ENCODE results near the gene RASSF10. TPM values are rescaled to one million over a fixed set of nuclear protein-coding genes. Genes with fewer than 3 reads are reported as not detected.

RASSF10 gene
- total RNA-seq, 1 donor from 2014 or later = 2.0 TPM

DNA sequence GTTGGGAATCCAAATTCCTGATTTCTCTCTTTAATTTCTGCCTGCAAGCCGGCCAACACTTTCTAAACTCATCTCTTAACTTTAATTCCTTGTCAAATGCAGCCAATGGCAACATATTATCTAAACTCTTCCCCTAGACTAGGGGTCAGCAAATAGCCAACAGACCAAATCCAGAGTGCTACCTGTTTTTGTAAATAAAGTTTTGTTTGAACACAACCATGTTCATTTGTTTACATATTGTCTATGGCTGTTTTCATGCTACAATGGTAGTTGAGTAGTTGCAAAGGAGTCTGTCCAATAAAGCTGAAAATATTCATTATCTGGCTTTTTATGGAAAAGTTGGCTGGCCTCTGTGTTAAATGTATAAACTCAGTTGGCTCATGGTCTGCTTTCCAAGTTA lies 37.2 kb upstream of the RASSF10 start:
- Mint-ChIP-seq H3K36me3 (ENCODE audit: low read depth, unreplicated experiment) (no peaks in the 10 kb centered on the region), H3K4me1 (ENCODE audit: low read depth, unreplicated experiment) (peaks cover 4% of the 10 kb centered on the region), H3K27ac (ENCODE audit: unreplicated experiment) (no peak overlapping the region), H3K9me3 (ENCODE audit: unreplicated experiment) (no peaks in the 10 kb centered on the region), H3K27me3 (ENCODE audit: low read depth, unreplicated experiment) (peaks cover 9% of the 10 kb centered on the region), H3K4me3 (ENCODE audit: unreplicated experiment) (no peak overlapping the region)
- Histone ChIP-seq H3K4me1 (ENCODE audit: insufficient read depth, low read length) (no peaks in the 10 kb centered on the region), H2AFZ (ENCODE audit: low read depth, low read length) (no peak overlapping the region), H3K27me3 (ENCODE audit: insufficient read depth, low read length) (peaks cover 11% of the 10 kb centered on the region), H3K9me3 (ENCODE audit: insufficient read depth, low read depth, low read length) (no peaks in the 10 kb centered on the region), H3K4me3 (ENCODE audit: insufficient read depth, low read depth, low read length) (no peak overlapping the region), H3K4me2 (ENCODE audit: low read length) (no peak overlapping the region), H3K79me2 (ENCODE audit: insufficient read depth, low read length) (no peaks in the 10 kb centered on the region), H3K36me3 (ENCODE audit: insufficient read depth, low read length) (no peaks in the 10 kb centered on the region), H3K27ac (ENCODE audit: low read depth, low read length) (no peak overlapping the region), H3K9ac (ENCODE audit: low read length) (no peak overlapping the region), H4K20me1 (ENCODE audit: insufficient read depth, low read length) (no peaks in the 10 kb centered on the region)
- TF ChIP-seq CTCF (IDR thresholded peaks at IDR 0.05; ENCODE audit: insufficient read depth, low read depth, low read length) (no peak), EZH2 (IDR thresholded peaks at IDR 0.05; ENCODE audit: insufficient read depth, low read length) (no peak)
- FAIRE-seq (no peak), DNase-seq (ENCODE audit: low read depth) (no peak)

GRCh38 chr11:12973528-12974181 lies 35.5 kb upstream of the RASSF10 start:
- Histone ChIP-seq H3K4me2 (ENCODE audit: low read length) (no peak overlapping the region), H2AFZ (ENCODE audit: low read depth, low read length) (no peak overlapping the region), H3K4me3 (ENCODE audit: insufficient read depth, low read depth, low read length) (no peak overlapping the region), H3K79me2 (ENCODE audit: insufficient read depth, low read length) (no peaks in the 10 kb centered on the region), H3K27me3 (ENCODE audit: insufficient read depth, low read length) (peaks cover 13% of the 10 kb centered on the region), H3K9ac (ENCODE audit: low read length) (no peak overlapping the region), H3K27ac (ENCODE audit: low read depth, low read length) (no peak overlapping the region), H3K9me3 (ENCODE audit: insufficient read depth, low read depth, low read length) (no peaks in the 10 kb centered on the region), H3K36me3 (ENCODE audit: insufficient read depth, low read length) (no peaks in the 10 kb centered on the region), H4K20me1 (ENCODE audit: insufficient read depth, low read length) (no peaks in the 10 kb centered on the region), H3K4me1 (ENCODE audit: insufficient read depth, low read length) (no peaks in the 10 kb centered on the region)
- H3K9me3 Mint-ChIP-seq (ENCODE audit: unreplicated experiment) = no peaks in the 10 kb centered on the region
- peaks cover 5% of the 10 kb centered on the region for H3K27me3 Mint-ChIP-seq (ENCODE audit: low read depth, unreplicated experiment)
- no peaks in the 10 kb centered on the region for H3K4me1 Mint-ChIP-seq (ENCODE audit: low read depth, unreplicated experiment)
- FAIRE-seq (no peak), DNase-seq (ENCODE audit: low read depth) (peak; percentile 24)
- H3K36me3 Mint-ChIP-seq (ENCODE audit: low read depth, unreplicated experiment) = no peaks in the 10 kb centered on the region
- no peak overlapping the region for H3K27ac Mint-ChIP-seq (ENCODE audit: unreplicated experiment)
- TF ChIP-seq CTCF (IDR thresholded peaks at IDR 0.05; ENCODE audit: insufficient read depth, low read depth, low read length) (no peak), EZH2 (IDR thresholded peaks at IDR 0.05; ENCODE audit: insufficient read depth, low read length) (no peak)
- no peak overlapping the region for H3K4me3 Mint-ChIP-seq (ENCODE audit: unreplicated experiment)

DNA sequence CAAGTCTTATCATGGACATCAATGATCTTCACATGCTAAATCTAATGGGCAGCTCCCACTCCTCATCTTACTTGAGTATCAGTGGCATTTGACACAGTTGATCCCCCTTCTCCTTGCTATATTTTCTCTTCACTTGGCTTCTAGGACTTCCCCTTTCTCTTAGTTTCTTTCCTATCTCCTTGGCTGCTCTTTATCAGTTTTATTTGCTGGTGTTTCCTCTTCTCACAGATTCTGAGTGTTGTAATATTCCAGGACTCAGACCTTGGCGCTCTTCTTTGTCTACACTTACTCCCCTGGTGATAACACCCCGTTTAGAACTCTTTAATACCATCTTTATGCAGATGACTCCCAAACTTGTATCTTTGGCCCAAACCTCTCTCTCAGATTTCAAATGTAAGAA lies 33.9 kb upstream of the RASSF10 start:
- Mint-ChIP-seq H3K4me1 (ENCODE audit: low read depth, unreplicated experiment) (no peaks in the 10 kb centered on the region), H3K27ac (ENCODE audit: unreplicated experiment) (no peak overlapping the region), H3K36me3 (ENCODE audit: low read depth, unreplicated experiment) (no peaks in the 10 kb centered on the region), H3K27me3 (ENCODE audit: low read depth, unreplicated experiment) (peaks cover 11% of the 10 kb centered on the region), H3K4me3 (ENCODE audit: unreplicated experiment) (no peak overlapping the region), H3K9me3 (ENCODE audit: unreplicated experiment) (no peaks in the 10 kb centered on the region)
- FAIRE-seq (no peak), DNase-seq (ENCODE audit: low read depth) (no peak)
- H3K79me2 ChIP-seq (ENCODE audit: insufficient read depth, low read length) = no peaks in the 10 kb centered on the region
- no peak overlapping the region for H2AFZ ChIP-seq (ENCODE audit: low read depth, low read length)
- H3K4me3 ChIP-seq (ENCODE audit: insufficient read depth, low read depth, low read length) = no peak overlapping the region
- H3K9me3 ChIP-seq (ENCODE audit: insufficient read depth, low read depth, low read length) = no peaks in the 10 kb centered on the region
- H3K27ac ChIP-seq (ENCODE audit: low read depth, low read length) = no peak overlapping the region
- peaks cover 20% of the 10 kb centered on the region for H3K27me3 ChIP-seq (ENCODE audit: insufficient read depth, low read length)
- no peaks in the 10 kb centered on the region for H4K20me1 ChIP-seq (ENCODE audit: insufficient read depth, low read length)
- no peaks in the 10 kb centered on the region for H3K36me3 ChIP-seq (ENCODE audit: insufficient read depth, low read length)
- no peak overlapping the region for H3K9ac ChIP-seq (ENCODE audit: low read length)
- no peak for TF ChIP-seq CTCF (IDR thresholded peaks at IDR 0.05; ENCODE audit: insufficient read depth, low read depth, low read length)
- no peak for TF ChIP-seq EZH2 (IDR thresholded peaks at IDR 0.05; ENCODE audit: insufficient read depth, low read length)
- H3K4me2 ChIP-seq (ENCODE audit: low read length) = no peak overlapping the region
- no peaks in the 10 kb centered on the region for H3K4me1 ChIP-seq (ENCODE audit: insufficient read depth, low read length)
